HuH-7 (cell line): ENCODE data around the gene DGAT2.
"Not testable (repeated sequence)": the region's sequence is repeated elsewhere in the genome, so short reads cannot be mapped to it uniquely, and the experiment has no call there.

Experiments
- DNase-seq: peaks from one replicate; pipeline ENCODE4 v3.0.0; 2011; ENCODE audit warnings: low spot score

The DGAT2 gene

DNA sequence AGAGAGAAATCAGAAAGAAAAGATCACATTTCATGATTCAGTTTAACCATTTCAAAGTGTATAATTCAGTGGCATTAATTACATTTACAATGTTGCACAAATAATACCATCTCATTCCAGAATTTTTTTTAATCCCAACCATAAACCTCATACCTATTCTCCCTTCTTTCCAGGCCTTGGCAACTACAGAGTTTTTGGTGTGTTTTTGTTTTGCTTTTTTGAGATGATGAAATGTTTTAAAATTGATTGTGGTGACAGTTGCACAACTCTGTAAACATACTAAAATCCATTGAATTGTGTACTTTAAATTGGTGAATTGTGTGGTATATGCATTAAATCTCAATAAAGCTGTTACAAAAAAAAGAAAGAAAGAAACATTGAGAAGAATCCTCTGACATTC is 13.6 kb upstream of the DGAT2 start:
- DNase-seq = not testable (repeated sequence)

GRCh38 chr11:75757651-75758050 is 10.9 kb upstream of the DGAT2 start:
- DNase-seq = no peak

DNA sequence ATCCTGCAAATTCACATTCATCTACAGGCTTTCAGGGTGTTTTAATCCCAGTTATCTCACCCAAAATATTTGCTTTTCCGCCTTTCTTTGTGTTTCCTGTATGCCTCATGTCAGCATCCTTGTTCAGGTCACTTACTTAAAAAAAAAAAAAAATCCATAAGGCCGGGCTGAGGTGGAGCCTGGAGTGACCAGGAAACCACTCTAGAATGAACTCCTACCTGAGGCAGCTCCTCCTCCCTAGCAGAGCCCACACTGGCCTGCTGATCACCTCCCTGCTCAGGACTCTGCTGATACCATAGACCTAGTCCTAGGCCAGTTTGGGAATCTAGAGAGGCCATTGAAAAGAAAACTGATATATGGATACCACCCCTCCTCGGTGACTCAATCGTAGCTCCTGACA is 8.7 kb upstream of the DGAT2 start:
- DNase-seq = no peak

DNA sequence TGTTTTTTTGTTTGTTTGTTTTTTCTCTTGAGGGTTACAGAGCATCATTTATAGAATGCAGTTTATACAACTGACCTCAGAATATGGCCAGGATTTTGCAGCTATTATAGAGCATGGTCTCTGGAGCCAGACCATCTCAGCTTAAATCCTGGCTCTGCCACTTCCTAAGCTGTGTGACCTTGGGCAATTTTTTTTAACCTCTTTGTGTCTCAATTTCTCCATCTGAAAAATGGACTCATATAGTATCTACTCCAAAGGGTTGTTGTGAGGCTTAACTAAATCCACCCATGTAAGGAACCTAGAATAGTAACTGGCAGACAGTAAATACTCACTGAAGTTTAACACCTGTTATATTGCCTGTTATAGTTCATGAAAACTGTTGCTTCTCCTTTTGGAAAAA is 8.3 kb upstream of the DGAT2 start:
- no peak for DNase-seq

- DNase-seq = no peak
Observed at GRCh38 chr11:75760710-75761493, 7.7 kb upstream of the DGAT2 start.

DNA sequence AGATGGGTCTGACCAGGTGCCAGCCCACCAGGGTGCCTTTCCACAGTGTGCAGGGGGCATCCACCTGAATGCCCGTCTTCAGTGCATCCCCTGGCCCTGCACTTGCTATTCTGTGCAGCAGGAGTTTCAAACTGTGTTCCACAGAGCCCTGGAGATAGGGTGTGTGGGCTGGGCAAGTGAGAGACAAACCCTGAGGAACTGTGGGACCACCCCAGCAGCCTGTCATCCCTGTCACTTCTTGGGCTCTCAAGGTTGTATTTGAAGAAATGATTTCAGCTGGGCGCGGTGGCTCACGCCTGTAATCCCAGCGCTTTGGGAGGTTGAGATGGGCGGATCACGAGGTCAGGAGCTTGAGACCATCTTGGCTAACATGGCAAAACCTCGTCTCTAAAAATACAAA is 6.4 kb upstream of the DGAT2 start:
- DNase-seq = no peak

DNA sequence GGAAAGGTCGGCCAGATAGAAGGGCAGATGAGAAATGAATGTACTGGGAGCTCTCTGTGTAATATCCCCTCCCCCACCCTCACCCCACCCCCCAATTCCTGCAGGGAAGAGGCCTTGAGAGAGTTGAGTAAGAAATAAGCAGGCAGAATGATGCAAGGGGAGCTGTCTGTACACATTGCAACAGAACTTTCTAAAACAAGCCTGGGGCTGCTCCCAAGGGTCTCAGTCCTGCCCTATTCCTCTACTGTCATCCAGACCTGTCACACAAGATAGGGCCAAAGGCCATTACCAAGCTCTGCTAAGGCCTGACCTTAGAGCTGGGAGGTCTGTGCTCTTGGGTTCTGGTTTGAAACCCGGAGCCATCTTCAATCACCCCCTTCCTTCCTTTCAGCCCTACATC is 5.7 kb upstream of the DGAT2 start:
- no peak for DNase-seq

DNA sequence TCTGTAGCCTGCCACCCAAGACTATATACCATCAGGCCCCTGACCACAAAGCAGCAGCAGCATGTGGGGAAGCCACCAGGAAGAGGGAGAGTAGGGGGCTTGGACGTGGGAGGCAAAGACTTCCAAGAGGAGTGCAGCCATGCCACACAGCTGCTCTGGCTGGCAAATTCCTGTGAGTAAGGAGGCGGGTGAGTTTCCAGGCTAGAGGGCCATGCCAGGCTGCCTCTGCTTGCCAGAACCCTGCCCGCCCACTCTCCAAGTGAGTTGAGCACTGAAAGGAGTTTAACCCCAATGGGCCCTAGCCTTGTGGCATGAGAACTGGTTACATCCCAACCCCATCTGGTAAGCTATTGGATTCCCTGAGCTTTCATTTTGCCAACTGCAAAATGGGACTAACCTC is 4.7 kb upstream of the DGAT2 start:
- no peak for DNase-seq

DNA sequence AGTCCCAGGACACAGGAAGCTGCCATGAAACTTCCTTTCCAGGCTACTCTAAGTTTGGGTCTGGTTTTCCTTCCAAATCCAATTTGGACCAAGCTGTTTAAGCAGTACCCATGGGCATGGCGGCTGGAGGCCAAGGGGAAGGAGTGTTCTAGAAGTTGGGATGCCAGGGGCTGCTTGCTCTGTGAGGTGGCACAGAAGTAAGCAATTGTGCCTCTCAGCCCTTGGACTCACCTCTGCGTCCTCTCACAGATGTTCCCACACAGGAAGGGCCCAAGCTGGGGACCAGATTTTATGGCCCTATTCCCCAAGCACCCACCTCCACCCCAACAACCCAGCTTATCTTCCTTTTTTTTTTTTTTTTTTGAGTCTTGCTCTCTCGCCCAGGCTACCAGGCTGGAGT is 3.5 kb upstream of the DGAT2 start:
- no peak for DNase-seq

DNA sequence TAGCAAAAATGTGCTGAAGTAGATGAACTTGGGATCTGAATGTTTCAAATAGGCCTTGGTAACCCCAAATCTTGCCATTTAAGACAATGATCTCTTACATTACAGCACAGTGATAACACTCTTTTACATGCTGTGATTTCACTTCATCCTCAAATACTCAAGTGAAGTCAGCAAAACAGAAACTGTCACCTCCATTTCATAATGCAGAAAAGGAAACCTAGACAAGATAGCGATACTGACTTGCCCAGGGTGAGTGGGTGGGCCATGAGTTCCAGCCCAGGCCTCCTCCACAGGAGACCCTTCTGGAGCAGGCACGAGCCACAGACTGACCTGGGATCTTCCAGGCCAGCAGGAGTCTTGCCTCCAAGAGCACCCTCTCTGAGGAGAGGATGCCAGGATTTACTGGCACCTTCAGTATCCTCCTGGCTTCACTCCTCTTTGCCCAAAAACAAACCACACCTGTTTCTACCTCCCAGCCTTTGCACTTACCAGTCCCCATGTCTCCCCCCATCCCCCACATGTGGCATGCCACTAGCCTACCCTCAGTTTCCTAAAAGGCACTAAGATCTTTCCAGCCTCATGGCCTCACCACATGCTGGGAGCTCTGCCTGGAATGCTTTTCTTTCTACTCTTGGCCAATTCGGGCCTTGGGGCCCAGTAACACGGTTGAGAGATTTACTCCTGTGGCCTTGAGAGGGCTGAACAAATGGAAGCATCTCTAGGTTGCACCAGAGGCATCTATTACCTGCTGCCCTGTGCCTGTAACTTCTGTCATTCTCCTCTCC is 1.9 kb upstream of the DGAT2 start:
- DNase-seq = no peak

DNA sequence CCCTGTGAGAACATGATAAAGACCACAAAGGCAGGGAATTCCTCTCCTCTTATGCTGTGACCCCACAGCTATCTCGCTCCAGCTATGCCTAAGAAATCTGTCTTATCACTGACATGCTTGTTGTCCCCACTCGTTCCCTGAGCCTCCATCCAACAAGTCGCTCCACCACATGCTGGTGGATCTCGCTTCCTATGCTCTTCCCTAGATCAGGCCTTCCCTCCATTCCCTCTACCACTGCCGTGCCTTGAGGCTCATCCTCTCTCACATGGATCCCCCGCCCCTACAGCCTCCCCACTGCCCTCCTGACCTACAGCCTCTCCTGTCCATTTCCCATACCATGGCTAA is 1.4 kb upstream of the DGAT2 start:
- DNase-seq = no peak

DNA sequence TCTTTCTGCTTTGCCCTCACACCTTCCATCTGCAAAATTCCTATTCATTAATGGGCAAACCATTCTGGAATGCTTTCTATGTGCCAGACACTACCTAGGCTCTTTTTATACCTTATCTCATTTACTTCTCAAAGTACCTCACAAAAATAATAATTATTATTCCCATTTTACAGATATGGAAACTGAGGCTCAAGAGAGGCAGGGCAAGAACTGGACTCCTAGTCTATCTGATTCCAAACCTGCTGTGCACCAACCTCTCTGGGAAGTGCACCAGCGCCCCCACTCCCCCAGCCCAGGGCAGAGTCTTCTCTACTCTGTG is 826 bp upstream of the DGAT2 start:
- no peak for DNase-seq

DNA sequence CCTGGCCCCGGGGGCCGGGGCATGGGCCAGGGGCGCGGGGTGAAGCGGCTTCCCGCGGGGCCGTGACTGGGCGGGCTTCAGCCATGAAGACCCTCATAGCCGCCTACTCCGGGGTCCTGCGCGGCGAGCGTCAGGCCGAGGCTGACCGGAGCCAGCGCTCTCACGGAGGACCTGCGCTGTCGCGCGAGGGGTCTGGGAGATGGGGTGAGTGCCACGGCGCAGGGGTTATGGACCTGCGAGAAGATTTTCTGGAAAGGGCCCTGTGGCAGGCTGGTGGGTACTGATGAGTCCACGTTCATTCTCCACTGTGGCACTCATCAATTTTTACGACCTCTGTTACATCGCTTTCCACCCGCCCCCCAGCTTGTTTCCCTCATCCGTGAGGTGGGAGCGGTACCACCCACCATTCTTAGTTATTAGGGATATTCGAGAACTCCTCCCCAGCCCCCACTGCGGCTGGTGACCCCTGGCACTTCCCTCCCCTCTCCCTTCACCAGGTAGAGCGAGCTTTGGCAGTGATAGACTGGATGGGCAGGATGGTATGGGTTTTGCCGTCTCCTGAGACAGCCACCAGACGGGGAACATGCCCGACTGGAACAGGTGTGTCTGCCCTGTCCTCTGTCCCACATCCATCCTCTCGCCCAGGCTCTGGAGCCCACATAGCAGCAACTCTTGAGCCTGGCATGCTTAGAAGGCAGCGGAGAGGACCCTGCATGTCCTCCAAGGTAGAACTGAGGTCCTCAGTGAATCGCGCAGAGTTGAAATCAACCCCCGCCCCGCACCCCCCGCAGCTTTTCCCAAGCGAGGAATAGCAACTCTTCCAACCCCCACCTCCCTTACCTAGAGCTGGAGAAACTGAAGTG is 562 bp downstream of the DGAT2 start:
- no peak for DNase-seq

DNA sequence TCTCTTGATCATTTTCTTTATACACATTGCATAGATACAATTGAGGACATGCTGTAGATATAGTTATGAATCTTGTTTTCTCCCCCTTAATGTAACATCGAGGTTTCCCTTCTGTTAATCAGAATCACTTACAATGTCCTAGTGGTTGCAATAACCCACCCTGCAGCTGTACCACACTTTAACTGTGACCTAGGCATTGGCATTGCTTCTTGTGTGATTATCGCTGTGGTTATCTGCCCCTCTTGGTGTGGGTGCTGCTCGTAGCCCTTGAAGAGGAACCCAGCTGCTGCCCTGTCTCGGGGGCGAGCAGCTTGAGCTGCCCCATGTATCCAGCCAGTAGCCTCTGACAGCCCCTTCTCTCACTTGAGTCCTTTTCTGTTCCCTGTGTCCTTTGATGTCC is 1.5 kb downstream of the DGAT2 start:
- no peak for DNase-seq

- DNase-seq = no peak
Observed at GRCh38 chr11:75771646-75772410, 3.2 kb downstream of the DGAT2 start.

GRCh38 chr11:75773595-75774353 is 5.2 kb downstream of the DGAT2 start:
- DNase-seq = no peak

- no peak for DNase-seq
Observed at GRCh38 chr11:75775056-75775455, 6.5 kb downstream of the DGAT2 start.

- no peak for DNase-seq
Observed at GRCh38 chr11:75776546-75776945, 8.0 kb downstream of the DGAT2 start.

- DNase-seq = no peak
Observed at GRCh38 chr11:75777461-75778110, 9.0 kb downstream of the DGAT2 start.

- DNase-seq = no peak
Observed at GRCh38 chr11:75778962-75779361, 10.4 kb downstream of the DGAT2 start.

DNA sequence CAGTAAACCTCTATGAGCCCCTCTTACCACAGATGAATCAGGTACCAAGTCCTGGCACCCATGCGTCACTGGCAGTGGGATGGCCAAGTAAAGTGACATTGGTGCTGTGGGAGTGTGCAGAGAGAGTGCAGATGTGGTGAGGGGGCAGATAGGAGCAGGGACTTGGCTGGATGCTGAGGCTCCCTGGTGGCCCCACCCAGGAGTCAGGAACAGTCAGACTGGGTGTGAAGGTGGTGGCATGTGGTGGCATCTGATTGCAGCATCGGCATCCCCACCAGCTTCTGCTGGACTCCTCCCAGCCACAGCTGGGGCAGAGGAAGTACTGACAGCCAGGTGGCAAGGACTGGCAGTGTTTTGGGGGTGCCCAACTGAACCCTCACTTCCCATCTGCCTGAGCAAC is 11.4 kb downstream of the DGAT2 start:
- DNase-seq = no peak
